Measurements from ENCODE around the gene TAF10. TPM values are rescaled to one million over a fixed set of nuclear protein-coding genes. Genes with fewer than 3 reads are reported as not detected.

The TAF10 gene
- total RNA-seq, 4 donors from 2014 or later: 35.7 to 114 (median 53.8) TPM

- intact Hi-C loops (cut with DNase I; ENCODE audit: low total_unique reads): no loop called here
These were observed 35.1 kb upstream of the TAF10 start for GRCh38 chr11:6646918-6647679.

GRCh38 chr11:6646576-6646917, 34.5 kb upstream of the TAF10 start:
- DNase-seq: no peak
- Histone ChIP-seq H3K9me3 (no peaks in the 10 kb centered on the region), H3K36me3 (no peaks in the 10 kb centered on the region), H3K27me3 (no peaks in the 10 kb centered on the region), H3K27ac (peak overlapping the region; percentile 70 to 79 (median 72)), H3K4me3 (no peak overlapping the region), H3K4me1 (peaks cover 20 to 31% (median 23%) of the 10 kb centered on the region in 4 donors)
- in situ Hi-C loops (cut with MboI; ENCODE audit: low pct_ligation_motif_present in 1 of 4, low pct_unique_long_range_greater_than_20kb in 1 of 4, low sequenced_read_pairs in 3 of 4): no loop called here
- WGBS, 2 donors (ENCODE audit: low coverage in 1 of 2): 51 to 55% methylated on average over 2 to 3 of the region's 3 CpGs
- TF ChIP-seq POLR2AphosphoS5 (IDR thresholded peaks at IDR 0.05): no peak
- no peak for TF ChIP-seq POLR2A (IDR thresholded peaks at IDR 0.05)
- intact Hi-C loops (cut with DNase I; ENCODE audit: low total_unique reads): no loop called here

More at GRCh38 chr11:6646918-6647679, 35.1 kb upstream of the TAF10 start:
- WGBS, 2 donors (ENCODE audit: low coverage in 1 of 2): 38 to 40% methylated on average over 5 to 9 of the region's 9 CpGs
- Histone ChIP-seq H3K36me3 (no peaks in the 10 kb centered on the region), H3K4me3 (no peak overlapping the region), H3K9me3 (no peaks in the 10 kb centered on the region), H3K4me1 (peaks cover 20 to 31% (median 23%) of the 10 kb centered on the region in 4 donors), H3K27ac (peak overlapping the region; percentile 70 to 79 (median 72)), H3K27me3 (no peaks in the 10 kb centered on the region)
- DNase-seq: no peak
- TF ChIP-seq EP300 (IDR thresholded peaks at IDR 0.05; ENCODE audit: low read depth) (no peak), POLR2AphosphoS5 (IDR thresholded peaks at IDR 0.05) (no peak)
- TF ChIP-seq, protein P1, sequence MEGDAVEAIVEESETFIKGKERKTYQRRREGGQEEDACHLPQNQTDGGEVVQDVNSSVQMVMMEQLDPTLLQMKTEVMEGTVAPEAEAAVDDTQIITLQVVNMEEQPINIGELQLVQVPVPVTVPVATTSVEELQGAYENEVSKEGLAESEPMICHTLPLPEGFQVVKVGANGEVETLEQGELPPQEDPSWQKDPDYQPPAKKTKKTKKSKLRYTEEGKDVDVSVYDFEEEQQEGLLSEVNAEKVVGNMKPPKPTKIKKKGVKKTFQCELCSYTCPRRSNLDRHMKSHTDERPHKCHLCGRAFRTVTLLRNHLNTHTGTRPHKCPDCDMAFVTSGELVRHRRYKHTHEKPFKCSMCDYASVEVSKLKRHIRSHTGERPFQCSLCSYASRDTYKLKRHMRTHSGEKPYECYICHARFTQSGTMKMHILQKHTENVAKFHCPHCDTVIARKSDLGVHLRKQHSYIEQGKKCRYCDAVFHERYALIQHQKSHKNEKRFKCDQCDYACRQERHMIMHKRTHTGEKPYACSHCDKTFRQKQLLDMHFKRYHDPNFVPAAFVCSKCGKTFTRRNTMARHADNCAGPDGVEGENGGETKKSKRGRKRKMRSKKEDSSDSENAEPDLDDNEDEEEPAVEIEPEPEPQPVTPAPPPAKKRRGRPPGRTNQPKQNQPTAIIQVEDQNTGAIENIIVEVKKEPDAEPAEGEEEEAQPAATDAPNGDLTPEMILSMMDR (IDR thresholded peaks at IDR 0.05): no peak
- in situ Hi-C loops (cut with MboI; ENCODE audit: low pct_ligation_motif_present in 1 of 4, low pct_unique_long_range_greater_than_20kb in 1 of 4, low sequenced_read_pairs in 3 of 4): no loop called here

DNA sequence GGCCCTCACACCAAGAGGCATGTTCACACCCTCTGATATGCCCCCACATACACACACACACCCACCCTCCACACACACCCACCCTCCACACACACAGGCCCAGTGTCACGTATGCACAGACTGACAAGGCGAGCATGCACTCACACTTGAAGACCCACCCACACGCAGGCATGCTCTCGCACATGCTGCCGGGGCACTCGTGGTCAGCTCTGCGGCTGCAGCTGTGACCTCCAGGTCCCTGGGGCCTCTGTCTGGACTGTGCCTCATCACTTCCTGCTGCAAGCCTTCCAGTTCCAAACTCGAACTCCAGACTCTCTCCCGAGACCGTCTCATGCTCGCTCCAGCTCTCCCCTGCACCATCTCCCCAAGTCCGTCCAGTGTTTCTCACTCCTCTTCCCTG, 34.1 kb upstream of the TAF10 start:
- H3K9me3 ChIP-seq: no peaks in the 10 kb centered on the region
- peaks cover 20 to 31% (median 23%) of the 10 kb centered on the region in 4 donors for H3K4me1 ChIP-seq
- no peaks in the 10 kb centered on the region for H3K27me3 ChIP-seq
- H3K4me3 ChIP-seq: no peak overlapping the region
- intact Hi-C loops (cut with DNase I; ENCODE audit: low total_unique reads) (no loop called here), in situ Hi-C loops (cut with MboI; ENCODE audit: low pct_ligation_motif_present in 1 of 4, low pct_unique_long_range_greater_than_20kb in 1 of 4, low sequenced_read_pairs in 3 of 4) (no loop called here)
- H3K27ac ChIP-seq: peak overlapping the region; percentile 70 to 79 (median 72)
- no peak for DNase-seq
- 67 to 83% methylated on average over 1 to 12 of the region's 12 CpGs for WGBS, 2 donors (ENCODE audit: low coverage in 1 of 2)
- TF ChIP-seq EP300 (IDR thresholded peaks at IDR 0.05; ENCODE audit: low read depth) (no peak), POLR2A (IDR thresholded peaks at IDR 0.05) (no peak), POLR2AphosphoS5 (IDR thresholded peaks at IDR 0.05) (no peak)
- TF ChIP-seq, protein P1 (IDR thresholded peaks at IDR 0.05): no peak
- no peaks in the 10 kb centered on the region for H3K36me3 ChIP-seq

GRCh38 chr11:6642957-6643356, 30.9 kb upstream of the TAF10 start:
- Histone ChIP-seq H3K27ac (no peak overlapping the region), H3K36me3 (no peaks in the 10 kb centered on the region), H3K27me3 (no peaks in the 10 kb centered on the region), H3K4me3 (no peak overlapping the region), H3K4me1 (peaks cover 18 to 36% (median 22%) of the 10 kb centered on the region in 4 donors), H3K9me3 (no peaks in the 10 kb centered on the region)
- WGBS, 2 donors (ENCODE audit: low coverage in 1 of 2): 67 to 86% methylated on average over 7 of the region's 7 CpGs
- TF ChIP-seq POLR2A (IDR thresholded peaks at IDR 0.05) (no peak), POLR2AphosphoS5 (IDR thresholded peaks at IDR 0.05) (no peak), EP300 (IDR thresholded peaks at IDR 0.05; ENCODE audit: low read depth) (no peak)
- TF ChIP-seq, protein P1 (IDR thresholded peaks at IDR 0.05): no peak
- intact Hi-C loops (cut with DNase I; ENCODE audit: low total_unique reads) (no loop called here), in situ Hi-C loops (cut with MboI; ENCODE audit: low pct_ligation_motif_present in 1 of 4, low pct_unique_long_range_greater_than_20kb in 1 of 4, low sequenced_read_pairs in 3 of 4) (no loop called here)
- DNase-seq: no peak

Measured in transverse colon (tissue), 4 donors.